ENCODE data around the gene COA6.

- no peak for TF ChIP-seq SIRT6 (IDR thresholded peaks at IDR 0.05; ENCODE audit: low read length)
- no peak for TF ChIP-seq MAX (IDR thresholded peaks at IDR 0.05)
- TF ChIP-seq YY1 (IDR thresholded peaks at IDR 0.05; ENCODE audit: low read depth, low read length), result no peak
- TF ChIP-seq CTBP2 (IDR thresholded peaks at IDR 0.05; ENCODE audit: borderline replicate concordance, insufficient read depth, insufficient read length, low read length), result no peak
- TF ChIP-seq MAFK (IDR thresholded peaks at IDR 0.05; ENCODE audit: low read depth, low read length), result no peak
- no peak for TF ChIP-seq CTCF (IDR thresholded peaks at IDR 0.05; ENCODE audit: control extremely low read depth in 1 of 3, insufficient read depth in 1 of 3, low read depth in 1 of 3, low read length in 3 of 3)
- no peak for TF ChIP-seq PHF8 (conservative IDR thresholded peaks at IDR 0.05; ENCODE audit: low read depth, low read length)
- no peak for TF ChIP-seq SP1 (IDR thresholded peaks at IDR 0.05; ENCODE audit: low read depth, low read length)
These were observed 32.4 kb downstream of the COA6 start for GRCh38 chr1:234405676-234406075.

Data from H1 (cell line).